Thyroid gland (tissue), 4 donors: ENCODE data around the gene DHX30. TPM values are rescaled to one million over a fixed set of nuclear protein-coding genes. Genes with fewer than 3 reads are reported as not detected.
"Not testable (repeated sequence)": the region's sequence is repeated elsewhere in the genome, so short reads cannot be mapped to it uniquely, and the experiment has no call there.

Experiments
- DNase-seq, 2 donors: peaks; one replicate each; pipeline ENCODE4 v3.0.0-alpha.2; 2019
- H3K27ac ChIP-seq, 3 donors: fragments of 200-600 bp; sonication (generic); 1 replicate in 2 of 3; 2 replicates in 1 of 3; pipeline ENCODE4 v1.5.1; 2016 to 2019; ENCODE audit warnings: mild to moderate bottlenecking in 1 of 3, moderate library complexity in 1 of 3
- H3K27me3 ChIP-seq: fragments of 200-600 bp; sonication (generic); one replicate; pipeline ENCODE4 v1.5.1; 2019
- H3K36me3 ChIP-seq, 2 donors: fragments of 200-600 bp; sonication (generic); one replicate each; pipeline ENCODE4 v1.5.1; 2016 to 2019
- H3K4me1 ChIP-seq, 2 donors: fragments of 200-600 bp; sonication (generic); one replicate each; pipeline ENCODE4 v1.5.1; 2017 to 2019
- H3K4me3 ChIP-seq, 3 donors: fragments of 200-600 bp; sonication (generic); replicated peaks in 1 of 3; 1 replicate in 2 of 3; 2 replicates in 1 of 3; pipeline ENCODE4 v1.5.1; 2016; ENCODE audit warnings: mild to moderate bottlenecking in 1 of 3
- H3K9me3 ChIP-seq: fragments of 200-600 bp; sonication (generic); one replicate; pipeline ENCODE4 v1.5.1; 2017
- POLR2A ChIP-seq, 2 donors: fragments of 450-650 bp; IDR thresholded peaks; one replicate each; pipeline ENCODE4 v1.6.1; 2017; ENCODE audit warnings: antibody characterized with exemption in 2 of 2, mild to moderate bottlenecking in 2 of 2, moderate library complexity in 1 of 2
- whole genome bisulfite sequencing, 2 donors: methylation state at CpG; one replicate each; pipeline ENCODE4 v1.1.5; 2017; 5-methylcytosine and 5-hydroxymethylcytosine counted together
- intact Hi-C: fragments of 100-400 bp; cut with DNase I; formaldehyde crosslinking; loops from one replicate; pipeline ENCODE4 v1.15.1; 2023
- total RNA-seq, 4 donors: library from RNA; depleted of rRNA; stranded (reverse); fragments of >200 nt; gene quantifications; one replicate each; pipeline ENCODE4 v1.2.3, GENCODE V29; 2016
- TF ChIP-seq, protein P1 (sequence below), 6 experiments: fragments of 200-600 bp in 3 of 6; fragments of 450-650 bp in 3 of 6; sonication (generic) in 3 of 6; IDR thresholded peaks; one replicate each; pipeline ENCODE4 v1.5.1; 2016 to 2019; ENCODE audit warnings: antibody characterized with exemption in 6 of 6, mild to moderate bottlenecking in 2 of 6, inconsistent platforms in 1 of 6, moderate library complexity in 1 of 6

The DHX30 gene
- total RNA-seq, 4 donors from 2014 or later = 51.3 to 80.3 (median 72.8) TPM

GRCh38 chr3:47885168-47885567, 82.2 kb downstream of the DHX30 start:
- intact Hi-C loops = no loop called here
- Histone ChIP-seq H3K27me3 (no peaks in the 10 kb centered on the region), H3K4me3 (no peak overlapping the region), H3K9me3 (no peaks in the 10 kb centered on the region), H3K4me1 (no peaks in the 10 kb centered on the region), H3K36me3 (no peaks in the 10 kb centered on the region), H3K27ac (no peak overlapping the region)
- TF ChIP-seq, protein P1, sequence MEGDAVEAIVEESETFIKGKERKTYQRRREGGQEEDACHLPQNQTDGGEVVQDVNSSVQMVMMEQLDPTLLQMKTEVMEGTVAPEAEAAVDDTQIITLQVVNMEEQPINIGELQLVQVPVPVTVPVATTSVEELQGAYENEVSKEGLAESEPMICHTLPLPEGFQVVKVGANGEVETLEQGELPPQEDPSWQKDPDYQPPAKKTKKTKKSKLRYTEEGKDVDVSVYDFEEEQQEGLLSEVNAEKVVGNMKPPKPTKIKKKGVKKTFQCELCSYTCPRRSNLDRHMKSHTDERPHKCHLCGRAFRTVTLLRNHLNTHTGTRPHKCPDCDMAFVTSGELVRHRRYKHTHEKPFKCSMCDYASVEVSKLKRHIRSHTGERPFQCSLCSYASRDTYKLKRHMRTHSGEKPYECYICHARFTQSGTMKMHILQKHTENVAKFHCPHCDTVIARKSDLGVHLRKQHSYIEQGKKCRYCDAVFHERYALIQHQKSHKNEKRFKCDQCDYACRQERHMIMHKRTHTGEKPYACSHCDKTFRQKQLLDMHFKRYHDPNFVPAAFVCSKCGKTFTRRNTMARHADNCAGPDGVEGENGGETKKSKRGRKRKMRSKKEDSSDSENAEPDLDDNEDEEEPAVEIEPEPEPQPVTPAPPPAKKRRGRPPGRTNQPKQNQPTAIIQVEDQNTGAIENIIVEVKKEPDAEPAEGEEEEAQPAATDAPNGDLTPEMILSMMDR (IDR thresholded peaks at IDR 0.05) = no peak
- TF ChIP-seq POLR2A (IDR thresholded peaks at IDR 0.05) = no peak
- WGBS, 2 donors = 94 to 97% methylated on average over 1 of the region's 1 CpG
- DNase-seq = no peak

DNA sequence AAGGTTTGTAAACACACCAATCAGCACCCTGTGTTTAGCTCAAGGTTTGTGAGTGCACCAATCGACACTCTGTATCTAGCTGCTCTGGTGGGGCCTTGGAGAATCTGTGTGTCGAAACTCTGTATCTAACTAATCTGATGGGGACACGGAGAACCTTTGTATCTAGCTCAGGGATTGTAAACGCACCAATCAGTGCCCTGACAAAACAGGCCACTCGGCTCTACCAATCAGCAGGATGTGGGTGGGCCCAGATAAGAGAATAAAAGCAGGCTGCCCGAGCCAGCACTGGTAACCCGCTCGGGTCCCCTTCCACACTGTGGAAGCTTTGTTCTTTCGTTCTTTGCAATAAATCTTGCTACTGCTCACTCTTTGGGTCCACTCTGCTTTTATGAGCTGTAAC, 85.1 kb downstream of the DHX30 start:
- DNase-seq, H3K4me1 ChIP-seq, H3K27me3 ChIP-seq, H3K36me3 ChIP-seq, H3K9me3 ChIP-seq, intact Hi-C loops, H3K4me3 ChIP-seq, H3K27ac ChIP-seq: not testable (repeated sequence)
- WGBS, 2 donors = 95 to 96% methylated on average over 9 of the region's 9 CpGs

- 89 to 91% methylated on average over 4 of the region's 4 CpGs for WGBS, 2 donors
- H3K36me3 ChIP-seq = no peaks in the 10 kb centered on the region
- no peak for DNase-seq
- H3K4me3 ChIP-seq = no peak overlapping the region
- no peaks in the 10 kb centered on the region for H3K9me3 ChIP-seq
- intact Hi-C loops = no loop called here
- H3K27me3 ChIP-seq = no peaks in the 10 kb centered on the region
- TF ChIP-seq POLR2A (IDR thresholded peaks at IDR 0.05) = no peak
- H3K4me1 ChIP-seq = no peaks in the 10 kb centered on the region
- no peak overlapping the region for H3K27ac ChIP-seq
These were observed 86.2 kb downstream of the DHX30 start for GRCh38 chr3:47888986-47889757.

DNA sequence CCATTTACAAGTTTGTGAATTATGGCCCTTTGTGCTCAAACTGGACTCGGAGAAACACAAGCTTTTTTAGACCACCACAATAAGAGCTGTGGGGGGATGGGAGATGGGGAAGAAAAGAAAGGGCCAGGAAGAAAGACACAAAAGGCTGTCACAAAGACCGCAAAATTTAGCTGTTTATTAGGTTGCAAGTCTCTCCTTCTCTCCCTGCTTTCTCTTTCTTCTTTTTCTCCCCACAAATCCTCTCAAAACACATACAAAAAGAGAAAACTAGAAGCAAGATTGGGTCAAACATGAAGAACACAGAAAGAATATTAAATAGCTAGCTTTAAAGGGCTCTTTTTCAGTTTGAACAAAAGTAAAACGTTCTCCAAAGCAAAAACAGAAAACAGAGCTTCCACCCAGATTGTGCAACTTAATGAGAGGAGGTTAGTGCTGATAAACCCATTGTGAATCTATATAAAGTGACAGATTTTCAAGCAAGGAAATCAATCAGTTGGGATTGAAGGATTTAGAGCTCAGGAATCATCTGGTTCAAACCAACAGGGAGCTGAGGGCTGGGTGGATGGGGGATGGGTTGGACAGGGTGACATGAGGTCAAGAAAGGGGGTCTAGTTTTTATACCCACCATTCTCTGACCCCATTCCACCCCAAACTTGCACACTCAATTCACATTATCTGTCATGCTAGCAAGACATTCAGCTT, 87.3 kb downstream of the DHX30 start:
- Histone ChIP-seq H3K27me3 (no peaks in the 10 kb centered on the region), H3K36me3 (no peaks in the 10 kb centered on the region), H3K27ac (no peak overlapping the region), H3K4me3 (no peak overlapping the region), H3K9me3 (no peaks in the 10 kb centered on the region), H3K4me1 (no peaks in the 10 kb centered on the region)
- no peak for DNase-seq
- WGBS, 2 donors = 61 to 71% methylated on average over 3 of the region's 3 CpGs
- intact Hi-C loops = no loop called here
- TF ChIP-seq, protein P1 (IDR thresholded peaks at IDR 0.05) = no peak
- no peak for TF ChIP-seq POLR2A (IDR thresholded peaks at IDR 0.05)

- DNase-seq = no peak
- intact Hi-C loops = no loop called here
These were observed 88.1 kb downstream of the DHX30 start for GRCh38 chr3:47890828-47891612.

More at GRCh38 chr3:47890828-47891612, 88.1 kb downstream of the DHX30 start:
- Histone ChIP-seq H3K27me3 (no peaks in the 10 kb centered on the region), H3K9me3 (no peaks in the 10 kb centered on the region), H3K4me3 (no peak overlapping the region), H3K4me1 (no peaks in the 10 kb centered on the region), H3K27ac (no peak overlapping the region), H3K36me3 (no peaks in the 10 kb centered on the region)
- 70 to 73% methylated on average over 10 of the region's 10 CpGs for WGBS, 2 donors
- TF ChIP-seq POLR2A (IDR thresholded peaks at IDR 0.05) = no peak
- TF ChIP-seq, protein P1 (IDR thresholded peaks at IDR 0.05) = no peak
